Fibroblast of peridontal ligament (primary cell): Measurements from ENCODE around the gene PXK.
A peak's percentile ranks its signal among the peaks of the same experiment; 100 is the strongest.
"Not testable (repeated sequence)": the region's sequence is repeated elsewhere in the genome, so short reads cannot be mapped to it uniquely, and the experiment has no call there.

Source experiments
- DNase-seq: peaks from one replicate; pipeline ENCODE4 v3.0.0-alpha.2; 2010; ENCODE audit errors: extremely low read depth

The PXK gene

DNA sequence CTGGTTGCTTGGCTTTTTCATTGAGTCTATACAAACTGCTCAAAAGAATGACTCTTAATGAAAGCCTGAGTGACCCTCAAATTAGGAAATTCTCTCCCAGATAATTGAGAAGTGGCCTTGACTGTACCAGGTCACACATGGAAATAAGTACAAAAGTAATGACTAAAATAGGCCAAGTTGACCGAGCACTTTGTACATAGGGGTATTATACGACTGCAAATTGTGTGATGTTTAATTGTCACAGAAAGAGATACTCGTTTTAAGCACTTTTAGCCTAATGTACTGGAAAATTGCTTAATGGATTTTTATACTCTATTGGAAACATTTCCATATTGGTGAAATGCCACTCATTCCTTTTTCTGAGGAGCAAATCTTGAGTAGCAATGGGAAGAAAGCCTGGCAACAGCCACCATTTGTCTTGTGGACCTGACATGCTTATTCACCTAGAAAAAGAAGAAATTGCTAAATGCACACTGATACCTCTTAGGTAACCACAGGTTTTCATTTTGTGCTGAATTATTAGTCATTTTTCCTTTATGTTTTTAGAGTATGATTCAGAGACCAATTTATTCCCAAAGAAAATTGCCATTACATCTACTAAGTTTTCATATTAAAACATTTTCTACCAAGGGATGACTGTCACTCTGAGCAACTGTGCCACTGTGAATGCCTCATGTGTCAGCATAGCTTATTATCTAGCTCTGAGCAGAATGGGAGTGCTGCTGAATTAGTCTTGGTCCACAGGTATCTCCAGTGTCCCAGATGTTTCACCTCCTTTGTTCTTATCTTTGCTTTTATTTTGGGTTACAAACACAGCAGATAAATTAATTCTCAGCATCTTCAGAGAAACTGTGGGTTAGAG is 8.9 kb upstream of the PXK start:
- DNase-seq: no peak

DNA sequence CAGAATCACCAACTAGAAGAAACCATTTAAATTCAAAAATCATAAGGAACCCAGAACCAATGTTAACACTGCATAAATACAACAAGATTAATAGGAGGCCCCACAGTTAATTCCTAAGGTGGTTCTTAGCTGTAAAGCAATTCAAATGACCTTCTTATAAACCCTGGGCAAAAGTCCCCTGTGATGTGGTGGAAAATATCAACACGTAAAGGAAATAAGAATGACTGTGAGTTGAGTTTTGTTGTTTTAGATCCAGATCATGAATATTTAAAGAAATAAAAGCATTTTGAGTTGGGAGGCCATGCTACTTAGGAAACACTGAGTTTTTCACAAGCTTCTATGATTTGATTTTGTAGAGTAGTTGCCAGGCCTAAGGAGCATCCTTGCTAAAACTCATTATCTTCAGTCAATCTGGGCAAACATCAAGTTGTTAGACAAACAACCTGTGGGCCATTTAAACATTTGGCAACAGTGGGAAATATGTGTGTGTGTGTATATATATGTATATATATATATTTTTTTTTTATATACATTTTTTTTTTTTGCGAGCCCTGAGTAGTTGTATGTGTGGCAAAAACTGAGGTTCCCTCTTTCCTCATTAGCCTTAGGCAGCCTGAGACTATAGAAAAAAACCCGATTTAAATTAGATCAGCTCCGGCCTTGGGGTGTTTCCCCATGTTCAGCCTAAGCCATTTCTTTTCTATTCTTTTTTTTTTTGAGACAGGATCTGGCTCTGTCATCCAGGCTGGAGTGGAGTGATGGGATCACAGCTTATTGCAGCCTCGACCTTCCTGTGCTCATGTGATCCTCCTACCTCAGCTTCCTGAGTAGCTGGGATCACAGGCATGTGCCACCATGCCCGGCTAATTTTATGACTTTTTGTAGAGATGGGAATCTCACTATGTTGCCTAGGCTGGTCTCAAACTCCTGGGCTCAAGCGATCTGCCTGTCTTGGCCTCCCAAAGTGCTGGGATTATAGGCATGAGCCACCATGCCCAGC is 8.0 kb upstream of the PXK start:
- no peak for DNase-seq

DNA sequence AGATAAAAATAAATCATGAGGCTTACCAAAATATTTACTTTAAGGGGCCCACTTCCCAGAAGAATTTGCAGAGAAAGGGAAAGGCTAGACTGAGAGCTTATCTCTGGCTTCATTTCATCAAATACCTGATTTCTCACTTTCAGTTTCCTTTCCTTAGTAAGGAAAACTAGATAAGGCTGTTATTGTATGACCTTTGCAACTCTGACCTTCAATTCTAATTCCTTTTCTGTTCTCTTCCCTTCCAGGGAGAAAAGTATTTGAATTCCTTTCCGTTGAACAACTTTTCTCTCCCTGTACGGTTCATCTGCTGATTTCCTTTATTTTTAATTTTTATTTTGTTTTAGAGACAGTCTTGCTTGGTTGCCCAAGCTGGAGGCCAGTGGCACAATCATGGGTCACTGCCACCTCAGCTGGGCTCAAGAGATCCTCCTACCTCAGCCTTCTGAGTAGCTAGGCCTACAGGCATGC is 7.1 kb upstream of the PXK start:
- DNase-seq: peak; percentile 37

- DNase-seq: no peak
These were observed 6.3 kb upstream of the PXK start for GRCh38 chr3:58326267-58326900.

- no peak for DNase-seq
These were observed 3.4 kb upstream of the PXK start for GRCh38 chr3:58329150-58329921.

- DNase-seq: no peak
These were observed 2.7 kb upstream of the PXK start for GRCh38 chr3:58329922-58330413.

DNA sequence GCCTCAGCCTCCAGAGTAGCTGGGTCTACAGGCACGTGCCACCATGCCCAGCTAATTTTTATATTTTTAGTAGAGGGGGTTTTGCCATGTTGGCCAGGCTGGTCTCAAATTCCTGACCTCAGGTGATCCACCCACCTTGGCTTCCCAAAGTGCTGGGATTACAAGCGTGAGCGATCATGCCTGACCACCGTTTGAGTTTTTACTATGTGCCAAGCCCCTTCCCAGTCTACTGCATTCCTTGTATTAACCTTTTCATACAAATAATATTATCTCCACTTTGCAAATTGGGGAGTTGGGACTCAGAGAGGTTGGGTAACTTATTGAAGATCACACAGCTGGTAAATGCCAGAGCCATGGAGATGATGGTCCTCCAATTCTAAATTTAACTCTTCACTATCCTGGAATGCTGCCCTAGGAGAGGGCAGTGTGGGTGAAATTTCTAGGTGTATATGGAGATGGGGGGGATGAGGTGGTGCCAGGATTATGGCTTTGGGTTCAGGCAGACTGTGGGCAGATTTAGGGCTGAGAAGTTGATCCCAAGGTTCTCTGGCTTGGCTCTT is 1.0 kb upstream of the PXK start:
- DNase-seq: no peak

GRCh38 chr3:58333206-58334012 is 717 bp downstream of the PXK start:
- peak; percentile 34 for DNase-seq

DNA sequence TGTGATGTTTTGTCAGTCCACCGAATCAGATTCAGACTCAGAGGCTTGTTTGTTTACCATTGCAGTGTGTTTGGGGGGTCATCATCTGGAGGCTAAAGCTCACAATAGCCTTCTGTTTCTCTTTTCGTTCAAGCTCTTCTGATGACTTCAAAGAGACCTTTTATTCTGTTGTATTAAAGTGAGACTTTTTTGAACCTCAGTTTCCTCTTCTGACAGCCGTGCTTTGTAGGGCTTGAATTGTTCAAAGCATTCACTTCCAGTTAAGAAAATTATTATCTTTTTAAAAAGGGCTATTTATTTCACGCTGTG is 1.3 kb downstream of the PXK start:
- peak; percentile 25 for DNase-seq

DNA sequence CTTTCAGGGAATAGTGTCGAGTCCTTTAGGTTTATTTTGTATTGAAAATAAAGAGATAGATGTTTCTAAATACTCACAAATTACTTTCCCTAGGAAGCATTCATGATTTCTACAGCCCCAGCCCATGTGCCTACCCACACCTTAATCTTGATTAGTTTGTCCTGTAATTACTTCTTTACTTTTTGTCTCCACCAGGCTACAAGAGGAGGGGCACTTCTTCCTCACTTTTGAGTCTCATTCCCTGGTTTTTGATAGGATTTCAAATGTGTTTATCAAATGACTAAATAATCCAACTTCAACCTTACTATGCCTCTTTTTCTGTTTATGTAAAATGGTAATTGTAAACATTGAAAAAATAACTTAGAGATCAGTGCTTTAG is 1.8 kb downstream of the PXK start:
- DNase-seq: no peak

DNA sequence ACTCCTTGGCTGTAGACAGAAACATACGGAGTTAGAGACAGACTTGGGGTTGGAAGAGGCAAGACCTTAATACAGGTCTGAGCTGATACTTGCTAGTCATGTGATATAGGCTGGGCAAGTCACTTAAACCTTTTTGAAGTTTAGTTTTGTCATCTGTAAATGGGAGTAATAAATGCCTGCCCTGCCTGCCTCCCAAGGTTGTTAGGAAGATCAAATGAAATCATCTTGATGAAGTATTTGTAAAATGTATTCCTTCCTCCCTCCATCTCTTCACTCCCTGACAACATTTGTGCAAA is 2.9 kb downstream of the PXK start:
- DNase-seq: no peak

DNA sequence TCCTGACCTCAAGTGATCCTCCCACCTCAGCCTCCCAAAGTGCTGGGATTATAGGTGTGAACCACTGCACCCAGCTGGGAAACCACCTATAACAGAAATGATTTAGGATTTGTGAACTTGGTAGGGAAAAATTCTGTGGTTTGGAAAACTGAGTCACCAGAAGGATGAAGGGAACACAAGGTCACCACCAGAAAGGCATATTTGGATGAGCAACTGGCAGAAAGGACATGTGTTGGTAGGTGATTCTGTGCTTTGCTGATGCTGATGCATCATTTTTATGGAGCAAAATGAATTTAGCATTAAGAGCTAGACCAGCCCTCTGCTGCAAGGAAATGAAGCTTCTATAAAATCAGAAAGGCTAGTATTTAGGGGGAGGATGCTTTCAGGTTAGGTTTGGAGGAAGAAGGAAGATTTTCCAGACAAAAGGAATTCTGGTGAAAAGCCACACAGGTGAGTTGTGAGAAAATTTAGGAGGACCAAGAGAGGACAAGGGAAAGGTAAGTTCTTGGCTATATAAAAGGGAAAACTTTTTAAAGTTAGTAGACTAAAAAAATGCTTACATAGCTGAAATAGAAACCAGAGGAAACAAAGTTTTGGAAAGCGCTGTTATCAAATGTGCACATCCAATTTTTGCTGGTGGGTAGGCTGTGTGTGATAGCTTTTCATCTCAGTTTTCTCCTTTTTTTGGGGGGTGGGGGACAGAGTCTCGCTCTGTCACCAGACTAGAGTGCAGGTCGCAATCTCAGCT is 3.6 kb downstream of the PXK start:
- peak; percentile 52 for DNase-seq

DNA sequence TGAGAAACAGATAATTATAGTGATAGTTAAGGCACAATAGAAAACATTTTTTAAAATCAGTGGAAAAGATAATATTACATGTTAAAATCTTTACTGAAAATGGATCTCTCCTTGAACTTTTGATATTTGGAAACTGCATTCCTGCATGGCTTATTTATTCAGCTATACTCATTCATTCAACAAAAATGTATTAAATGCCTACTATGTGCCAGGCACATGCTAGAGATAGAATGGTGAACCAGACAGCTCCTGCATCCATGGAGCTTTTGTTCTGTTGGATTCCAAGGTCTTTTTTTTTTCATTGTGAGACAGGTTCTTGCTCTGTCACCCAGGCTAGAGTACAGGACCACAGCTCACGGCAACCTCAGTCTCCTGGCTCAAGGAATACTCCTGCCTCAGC is 4.5 kb downstream of the PXK start:
- no peak for DNase-seq

- not testable (repeated sequence) for DNase-seq
These were observed 6.5 kb downstream of the PXK start for GRCh38 chr3:58339146-58339545.

DNA sequence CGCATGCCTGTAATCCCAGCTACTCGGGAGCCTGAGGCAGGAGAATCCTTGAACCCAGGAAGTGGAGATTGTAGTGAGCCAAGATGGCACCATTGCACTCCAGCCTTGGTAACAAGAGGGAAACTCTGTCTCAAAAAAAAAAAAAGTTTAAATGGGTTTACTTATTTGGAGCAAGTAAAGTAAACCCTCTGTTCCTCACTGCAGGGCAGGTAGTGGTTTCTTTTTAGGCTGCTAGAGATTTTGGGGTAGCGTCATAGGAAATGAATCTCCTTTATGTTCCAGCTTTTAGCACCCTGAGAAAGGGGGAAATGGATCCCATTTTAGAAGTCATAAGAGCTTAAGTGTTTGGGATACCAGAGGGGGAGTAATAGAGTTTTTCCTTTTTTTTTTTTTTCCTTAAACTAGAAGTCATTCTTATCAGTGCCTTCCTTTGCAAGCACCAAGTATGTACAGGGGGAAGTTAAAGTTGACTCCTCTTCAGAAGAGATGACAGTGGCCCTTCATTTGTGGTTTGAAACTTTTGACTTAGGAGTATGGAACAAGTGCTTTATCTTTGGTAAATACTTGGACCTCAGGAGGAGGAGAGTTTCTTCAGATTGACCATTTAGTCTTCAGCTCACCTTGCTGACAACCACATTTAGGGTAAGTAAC is 8.0 kb downstream of the PXK start:
- DNase-seq: no peak

- DNase-seq: no peak
These were observed 8.7 kb downstream of the PXK start for GRCh38 chr3:58341376-58341775.

DNA sequence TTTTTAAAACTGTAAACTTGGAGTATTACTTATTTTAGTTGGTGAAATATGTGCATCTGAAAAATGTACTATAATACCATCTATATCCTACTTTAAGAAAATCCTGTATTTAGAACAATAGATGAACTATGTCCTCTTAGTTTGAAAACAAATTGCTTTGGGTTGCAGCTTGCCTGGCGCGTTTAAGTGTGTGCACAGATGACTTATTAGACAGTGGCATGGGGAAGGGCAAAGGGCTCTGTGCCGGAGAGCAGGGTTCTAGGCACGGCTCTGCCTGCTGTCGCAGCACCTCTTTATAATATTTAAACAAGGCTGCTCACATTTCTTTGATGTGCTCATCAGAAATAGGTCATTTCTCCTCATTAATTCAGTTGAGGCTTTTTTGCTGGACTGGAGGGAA is 10.0 kb downstream of the PXK start:
- DNase-seq: no peak

DNA sequence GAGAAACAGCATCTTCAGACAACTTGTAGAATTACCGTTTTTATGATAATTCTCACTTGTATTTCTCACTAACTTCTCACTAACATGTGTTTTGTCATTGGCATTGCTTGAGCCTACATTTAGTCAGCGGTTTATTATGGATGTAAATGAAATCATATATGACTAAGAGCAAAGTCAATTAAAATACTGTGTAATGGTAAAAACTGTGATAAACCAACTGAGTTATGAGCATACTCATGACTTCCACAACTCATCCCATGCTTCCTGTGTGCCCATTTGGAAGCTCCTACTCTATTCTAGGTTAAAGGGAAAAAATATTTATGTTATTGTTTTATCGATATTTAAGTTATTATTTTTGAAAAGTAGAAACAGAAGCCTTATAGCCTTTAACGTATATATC is 12.8 kb downstream of the PXK start:
- no peak for DNase-seq

- no peak for DNase-seq
These were observed 13.7 kb downstream of the PXK start for GRCh38 chr3:58346368-58346767.
